ENCODE measurements around the gene MTHFD1L.

GRCh38 chr6:150991487-150991886, 126.0 kb downstream of the MTHFD1L start:
- TF ChIP-seq, protein P1, sequence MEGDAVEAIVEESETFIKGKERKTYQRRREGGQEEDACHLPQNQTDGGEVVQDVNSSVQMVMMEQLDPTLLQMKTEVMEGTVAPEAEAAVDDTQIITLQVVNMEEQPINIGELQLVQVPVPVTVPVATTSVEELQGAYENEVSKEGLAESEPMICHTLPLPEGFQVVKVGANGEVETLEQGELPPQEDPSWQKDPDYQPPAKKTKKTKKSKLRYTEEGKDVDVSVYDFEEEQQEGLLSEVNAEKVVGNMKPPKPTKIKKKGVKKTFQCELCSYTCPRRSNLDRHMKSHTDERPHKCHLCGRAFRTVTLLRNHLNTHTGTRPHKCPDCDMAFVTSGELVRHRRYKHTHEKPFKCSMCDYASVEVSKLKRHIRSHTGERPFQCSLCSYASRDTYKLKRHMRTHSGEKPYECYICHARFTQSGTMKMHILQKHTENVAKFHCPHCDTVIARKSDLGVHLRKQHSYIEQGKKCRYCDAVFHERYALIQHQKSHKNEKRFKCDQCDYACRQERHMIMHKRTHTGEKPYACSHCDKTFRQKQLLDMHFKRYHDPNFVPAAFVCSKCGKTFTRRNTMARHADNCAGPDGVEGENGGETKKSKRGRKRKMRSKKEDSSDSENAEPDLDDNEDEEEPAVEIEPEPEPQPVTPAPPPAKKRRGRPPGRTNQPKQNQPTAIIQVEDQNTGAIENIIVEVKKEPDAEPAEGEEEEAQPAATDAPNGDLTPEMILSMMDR (IDR thresholded peaks at IDR 0.05): no peak
- TF ChIP-seq POLR2A (IDR thresholded peaks at IDR 0.05): no peak
